Keratinocyte (primary cell): ENCODE measurements around the gene EDA.

ENCODE experiments used
- EZH2 ChIP-seq: IDR thresholded peaks from one replicate; pipeline ENCODE4 v1.6.1; 2012; ENCODE audit warnings: inconsistent platforms, mild to moderate bottlenecking, low read length, moderate library complexity
- TF ChIP-seq, protein P1 (sequence below), 3 experiments: IDR thresholded peaks in 1 of 3; conservative IDR thresholded peaks in 1 of 3; optimal IDR thresholded peaks in 1 of 3; 2 replicates in 2 of 3; 3 replicates in 1 of 3; pipeline versions ENCODE3 to v1.5.1; 2011; ENCODE audit warnings: low read length in 3 of 3, mild to moderate bottlenecking in 3 of 3, moderate library complexity in 2 of 3, control low read depth in 1 of 3, inconsistent platforms in 1 of 3; ENCODE audit not compliant: insufficient read depth in 2 of 3; ENCODE audit errors: extremely low read depth in 1 of 3

DNA sequence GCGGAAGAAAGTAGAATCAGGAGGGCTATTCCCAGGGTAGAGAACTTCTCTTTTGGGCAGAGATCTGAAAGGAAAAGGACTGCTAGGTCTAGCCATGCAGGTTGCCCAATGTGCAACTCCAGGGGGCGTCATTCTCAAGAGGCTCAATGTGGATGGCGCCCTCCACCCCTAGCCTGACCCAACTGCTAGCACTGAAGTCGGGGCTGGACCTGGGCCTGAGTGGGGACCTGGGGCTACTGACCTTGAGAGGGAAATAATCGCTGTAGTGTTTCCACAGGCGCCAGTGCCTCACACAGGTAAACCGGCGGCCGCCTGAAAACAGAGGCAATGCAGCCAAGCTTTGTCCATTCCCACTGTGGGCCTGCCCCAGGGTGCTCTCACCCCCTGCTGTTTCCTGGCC is 427.8 kb downstream of the EDA start:
- TF ChIP-seq, protein P1, sequence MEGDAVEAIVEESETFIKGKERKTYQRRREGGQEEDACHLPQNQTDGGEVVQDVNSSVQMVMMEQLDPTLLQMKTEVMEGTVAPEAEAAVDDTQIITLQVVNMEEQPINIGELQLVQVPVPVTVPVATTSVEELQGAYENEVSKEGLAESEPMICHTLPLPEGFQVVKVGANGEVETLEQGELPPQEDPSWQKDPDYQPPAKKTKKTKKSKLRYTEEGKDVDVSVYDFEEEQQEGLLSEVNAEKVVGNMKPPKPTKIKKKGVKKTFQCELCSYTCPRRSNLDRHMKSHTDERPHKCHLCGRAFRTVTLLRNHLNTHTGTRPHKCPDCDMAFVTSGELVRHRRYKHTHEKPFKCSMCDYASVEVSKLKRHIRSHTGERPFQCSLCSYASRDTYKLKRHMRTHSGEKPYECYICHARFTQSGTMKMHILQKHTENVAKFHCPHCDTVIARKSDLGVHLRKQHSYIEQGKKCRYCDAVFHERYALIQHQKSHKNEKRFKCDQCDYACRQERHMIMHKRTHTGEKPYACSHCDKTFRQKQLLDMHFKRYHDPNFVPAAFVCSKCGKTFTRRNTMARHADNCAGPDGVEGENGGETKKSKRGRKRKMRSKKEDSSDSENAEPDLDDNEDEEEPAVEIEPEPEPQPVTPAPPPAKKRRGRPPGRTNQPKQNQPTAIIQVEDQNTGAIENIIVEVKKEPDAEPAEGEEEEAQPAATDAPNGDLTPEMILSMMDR (optimal IDR thresholded peaks at IDR 0.05 in 1 of 3, IDR thresholded peaks at IDR 0.05 in 1 of 3, conservative IDR thresholded peaks at IDR 0.05 in 1 of 3; ENCODE audit: extremely low read depth in 1 of 3, insufficient read depth in 2 of 3, low read length in 3 of 3): no peak
- no peak for TF ChIP-seq EZH2
